Sigmoid colon (tissue), 7 donors: ENCODE results near the gene PCDHGA2. TPM values are rescaled to one million over a fixed set of nuclear protein-coding genes. Genes with fewer than 3 reads are reported as not detected.

Source experiments
- DNase-seq: peaks from one replicate; pipeline ENCODE4 v3.0.0-alpha.2; 2019
- H3K27ac ChIP-seq, 4 donors: fragments of 200-600 bp; sonication (generic); one replicate each; pipeline ENCODE4 v1.5.1; 2016 to 2019; ENCODE audit warnings: mild to moderate bottlenecking in 1 of 4
- H3K27me3 ChIP-seq, 3 donors: fragments of 200-600 bp; sonication (generic); one replicate each; pipeline ENCODE4 v1.5.1; 2019; ENCODE audit warnings: mild to moderate bottlenecking in 1 of 3
- H3K36me3 ChIP-seq, 4 donors: fragments of 200-600 bp; sonication (generic); one replicate each; pipeline ENCODE4 v1.5.1; 2016 to 2019
- H3K4me1 ChIP-seq, 4 donors: fragments of 200-600 bp; sonication (generic); one replicate each; pipeline ENCODE4 v1.5.1; 2017 to 2019
- H3K4me3 ChIP-seq, 4 donors: fragments of 200-600 bp; sonication (generic); one replicate each; pipeline ENCODE4 v1.5.1; 2017 to 2019; ENCODE audit warnings: mild to moderate bottlenecking in 2 of 4, moderate library complexity in 1 of 4
- H3K9me3 ChIP-seq, 4 donors: fragments of 200-600 bp in 3 of 4; sonication (generic) in 3 of 4; one replicate each; pipeline versions ENCODE4 v1.5.1 to v1.6.1; 2013 to 2019
- EP300 ChIP-seq, 4 donors: sonication (generic); formaldehyde crosslinking; IDR thresholded peaks; one replicate each; pipeline ENCODE4 v1.6.1; 2017; ENCODE audit warnings: antibody characterized with exemption in 4 of 4
- POLR2A ChIP-seq, 2 donors: fragments of 450-650 bp; IDR thresholded peaks; one replicate each; pipeline ENCODE4 v1.6.1; 2016; ENCODE audit warnings: antibody characterized with exemption in 2 of 2, mild to moderate bottlenecking in 2 of 2, moderate library complexity in 2 of 2
- POLR2AphosphoS5 ChIP-seq, 4 donors: sonication (generic); formaldehyde crosslinking; IDR thresholded peaks; one replicate each; pipeline ENCODE4 v1.6.1; 2017; ENCODE audit warnings: antibody characterized with exemption in 4 of 4
- WGBS, 2 donors: extraction: QIAGEN DNeasy Blood & Tissue Kit; methylation state at CpG; one replicate each; pipeline ENCODE4 v1.1.7; 2013; 5-methylcytosine and 5-hydroxymethylcytosine counted together
- intact Hi-C: fragments of 100-400 bp; cut with DNase I; formaldehyde crosslinking; loops from one replicate; pipeline ENCODE4 v1.15.1; 2023
- polyA plus RNA-seq, 3 donors: library from polyadenylated mRNA; stranded (reverse); fragments of 200-250 nt; gene quantifications; one replicate each; pipeline ENCODE4 v1.2.3, GENCODE V29; 2013
- total RNA-seq, 4 donors: library from RNA; depleted of rRNA; stranded (reverse); fragments of >200 nt; gene quantifications; one replicate each; pipeline ENCODE4 v1.1.0, GENCODE V29; 2016
- TF ChIP-seq, protein P1 (sequence below), 4 experiments: fragments of 450-650 bp in 3 of 4; fragments of 200-600 bp in 1 of 4; IDR thresholded peaks; one replicate each; pipeline ENCODE4 v1.5.1; 2016 to 2019; ENCODE audit warnings: antibody characterized with exemption in 4 of 4, mild to moderate bottlenecking in 3 of 4, moderate library complexity in 2 of 4
- donor health status: healthy with polysubstance abuse.
- donor health status: Bipolar disorder and iron deficiency.
- donor health status: healthy.

Gene PCDHGA2
- total and polyA plus RNA-seq, 7 donors: 0.47 to 4.9 (median 3.6) TPM; not detected in 2

DNA sequence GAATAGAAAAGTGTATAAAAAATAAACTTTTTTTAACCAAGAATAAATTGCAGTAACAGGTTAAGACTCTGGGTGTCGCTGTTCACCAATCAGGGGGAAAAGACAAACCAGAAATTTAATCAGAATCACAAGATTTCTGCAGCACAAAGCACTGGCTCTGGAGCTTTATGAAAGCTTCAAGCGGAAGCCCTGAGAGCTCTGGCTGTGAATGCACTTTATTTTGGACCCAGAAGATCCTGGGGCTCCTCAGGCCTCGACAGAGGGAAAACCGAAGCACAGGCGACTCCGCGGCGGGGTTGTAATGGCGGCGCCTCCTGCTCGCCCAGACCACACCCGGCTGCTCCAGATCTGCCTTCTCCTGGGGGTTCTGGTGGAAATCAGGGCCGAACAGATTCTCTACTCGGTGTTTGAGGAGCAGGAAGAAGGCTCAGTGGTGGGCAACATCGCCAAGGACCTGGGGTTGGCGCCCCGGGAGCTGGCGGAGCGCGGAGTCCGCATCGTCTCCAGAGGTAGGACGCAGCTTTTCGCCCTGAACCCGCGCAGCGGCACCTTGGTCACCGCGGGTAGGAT, 16.4 kb downstream of the PCDHGA2 start, which contains the start of gene PCDHGA4:
Gene PCDHGA4, plus strand, starts transcription at position 122 of the 570 bp plus-strand sequence. Its CDS starts 87 bp downstream, at position 209.
- WGBS, 2 donors: 20 to 55% methylated on average over 29 of the region's 29 CpGs
- DNase-seq: no peak
- Histone ChIP-seq H3K4me1 (no peaks in the 10 kb centered on the region), H3K27me3 (peaks cover 0 to 30% (median 0%) of the 10 kb centered on the region in 3 donors), H3K4me3 (peak within 1 kb of the TSS; percentile 11 to 42 (median 29)), H3K36me3 (no peaks in the 10 kb centered on the region), H3K27ac (peak within 1 kb of the TSS in 1 of 4 donors; percentile 30), H3K9me3 (peaks cover 30 to 84% (median 60%) of the 10 kb centered on the region in 4 donors)
- intact Hi-C loops: no loop called here
- TF ChIP-seq POLR2A (IDR thresholded peaks at IDR 0.05): no peak
- no peak for TF ChIP-seq EP300 (IDR thresholded peaks at IDR 0.05)
- no peak for TF ChIP-seq POLR2AphosphoS5 (IDR thresholded peaks at IDR 0.05)
- TF ChIP-seq, protein P1, sequence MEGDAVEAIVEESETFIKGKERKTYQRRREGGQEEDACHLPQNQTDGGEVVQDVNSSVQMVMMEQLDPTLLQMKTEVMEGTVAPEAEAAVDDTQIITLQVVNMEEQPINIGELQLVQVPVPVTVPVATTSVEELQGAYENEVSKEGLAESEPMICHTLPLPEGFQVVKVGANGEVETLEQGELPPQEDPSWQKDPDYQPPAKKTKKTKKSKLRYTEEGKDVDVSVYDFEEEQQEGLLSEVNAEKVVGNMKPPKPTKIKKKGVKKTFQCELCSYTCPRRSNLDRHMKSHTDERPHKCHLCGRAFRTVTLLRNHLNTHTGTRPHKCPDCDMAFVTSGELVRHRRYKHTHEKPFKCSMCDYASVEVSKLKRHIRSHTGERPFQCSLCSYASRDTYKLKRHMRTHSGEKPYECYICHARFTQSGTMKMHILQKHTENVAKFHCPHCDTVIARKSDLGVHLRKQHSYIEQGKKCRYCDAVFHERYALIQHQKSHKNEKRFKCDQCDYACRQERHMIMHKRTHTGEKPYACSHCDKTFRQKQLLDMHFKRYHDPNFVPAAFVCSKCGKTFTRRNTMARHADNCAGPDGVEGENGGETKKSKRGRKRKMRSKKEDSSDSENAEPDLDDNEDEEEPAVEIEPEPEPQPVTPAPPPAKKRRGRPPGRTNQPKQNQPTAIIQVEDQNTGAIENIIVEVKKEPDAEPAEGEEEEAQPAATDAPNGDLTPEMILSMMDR (IDR thresholded peaks at IDR 0.05): peak in 2 of 4 experiments; percentile 11 to 39

DNA sequence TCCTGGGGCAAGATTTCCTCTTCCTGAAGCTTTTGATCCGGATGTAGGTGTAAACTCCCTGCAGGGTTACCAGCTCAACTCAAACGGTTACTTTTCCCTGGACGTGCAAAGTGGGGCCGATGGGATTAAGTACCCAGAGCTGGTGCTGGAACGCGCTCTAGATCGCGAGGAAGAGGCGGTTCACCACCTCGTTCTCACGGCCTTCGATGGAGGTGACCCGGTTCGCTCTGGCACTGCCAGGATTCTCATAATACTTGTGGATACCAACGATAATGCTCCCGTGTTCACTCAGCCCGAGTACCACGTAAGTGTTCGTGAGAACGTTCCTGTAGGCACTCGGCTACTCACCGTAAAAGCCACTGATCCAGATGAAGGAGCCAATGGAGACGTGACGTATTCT, 17.1 kb downstream of the PCDHGA2 start:
- Histone ChIP-seq H3K27ac (no peak overlapping the region), H3K36me3 (no peaks in the 10 kb centered on the region), H3K27me3 (peaks cover 0 to 25% (median 0%) of the 10 kb centered on the region in 3 donors), H3K4me3 (peak overlapping the region in 2 of 4 donors; percentile 31 to 42), H3K4me1 (no peaks in the 10 kb centered on the region), H3K9me3 (peaks cover 37 to 84% (median 63%) of the 10 kb centered on the region in 4 donors)
- 54 to 78% methylated on average over 24 of the region's 24 CpGs for WGBS, 2 donors
- DNase-seq: no peak
- intact Hi-C loops: no loop called here
- TF ChIP-seq POLR2AphosphoS5 (IDR thresholded peaks at IDR 0.05) (no peak), EP300 (IDR thresholded peaks at IDR 0.05) (no peak)

DNA sequence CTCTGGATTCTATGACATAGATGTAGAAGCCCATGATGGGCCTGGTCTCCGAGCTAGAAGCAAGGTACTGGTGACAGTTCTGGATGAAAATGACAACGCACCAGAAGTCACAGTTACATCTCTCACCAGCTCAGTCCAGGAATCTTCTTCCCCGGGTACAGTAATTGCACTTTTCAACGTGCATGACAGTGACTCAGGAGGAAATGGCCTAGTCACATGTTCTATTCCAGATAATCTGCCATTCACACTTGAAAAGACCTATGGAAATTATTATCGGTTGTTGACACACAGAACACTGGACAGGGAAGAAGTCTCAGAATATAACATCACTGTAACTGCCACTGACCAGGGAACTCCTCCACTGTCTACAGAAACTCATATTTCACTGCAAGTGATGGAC, 17.6 kb downstream of the PCDHGA2 start:
- Histone ChIP-seq H3K4me1 (no peaks in the 10 kb centered on the region), H3K27ac (no peak overlapping the region), H3K36me3 (no peaks in the 10 kb centered on the region), H3K27me3 (peaks cover 0 to 20% (median 0%) of the 10 kb centered on the region in 3 donors), H3K9me3 (peaks cover 41 to 84% (median 63%) of the 10 kb centered on the region in 4 donors), H3K4me3 (no peak overlapping the region)
- 72 to 73% methylated on average over 5 of the region's 5 CpGs for WGBS, 2 donors
- TF ChIP-seq EP300 (IDR thresholded peaks at IDR 0.05): no peak
- TF ChIP-seq POLR2A (IDR thresholded peaks at IDR 0.05): no peak
- no peak for TF ChIP-seq POLR2AphosphoS5 (IDR thresholded peaks at IDR 0.05)
- TF ChIP-seq, protein P1 (IDR thresholded peaks at IDR 0.05): no peak
- no peak for DNase-seq
- intact Hi-C loops: no loop called here

DNA sequence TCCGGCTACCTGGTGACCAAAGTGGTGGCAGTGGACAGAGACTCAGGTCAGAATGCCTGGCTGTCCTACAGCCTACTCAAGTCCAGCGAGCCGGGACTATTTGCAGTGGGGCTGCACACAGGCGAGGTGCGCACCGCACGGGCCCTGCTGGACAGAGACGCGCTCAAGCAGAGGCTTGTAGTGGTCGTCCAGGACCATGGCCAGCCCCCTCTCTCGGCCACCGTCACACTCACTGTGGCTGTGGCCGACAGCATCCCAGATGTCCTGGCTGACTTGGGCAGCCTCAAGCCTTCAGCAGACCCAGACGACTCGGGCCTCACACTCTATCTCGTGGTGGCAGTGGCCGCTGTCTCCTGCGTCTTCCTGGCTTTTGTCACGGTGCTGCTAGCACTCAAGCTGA, 18.4 kb downstream of the PCDHGA2 start:
- H3K9me3 ChIP-seq: peaks cover 37 to 84% (median 62%) of the 10 kb centered on the region in 4 donors
- no peaks in the 10 kb centered on the region for H3K36me3 ChIP-seq
- H3K4me1 ChIP-seq: no peaks in the 10 kb centered on the region
- no peak overlapping the region for H3K27ac ChIP-seq
- TF ChIP-seq EP300 (IDR thresholded peaks at IDR 0.05) (no peak), POLR2AphosphoS5 (IDR thresholded peaks at IDR 0.05) (no peak), POLR2A (IDR thresholded peaks at IDR 0.05) (no peak)
- TF ChIP-seq, protein P1 (IDR thresholded peaks at IDR 0.05): no peak
- intact Hi-C loops: no loop called here
- DNase-seq: no peak
- H3K27me3 ChIP-seq: peaks cover 0 to 13% (median 0%) of the 10 kb centered on the region in 3 donors
- WGBS, 2 donors: 55 to 69% methylated on average over 19 of the region's 19 CpGs
- no peak overlapping the region for H3K4me3 ChIP-seq

DNA sequence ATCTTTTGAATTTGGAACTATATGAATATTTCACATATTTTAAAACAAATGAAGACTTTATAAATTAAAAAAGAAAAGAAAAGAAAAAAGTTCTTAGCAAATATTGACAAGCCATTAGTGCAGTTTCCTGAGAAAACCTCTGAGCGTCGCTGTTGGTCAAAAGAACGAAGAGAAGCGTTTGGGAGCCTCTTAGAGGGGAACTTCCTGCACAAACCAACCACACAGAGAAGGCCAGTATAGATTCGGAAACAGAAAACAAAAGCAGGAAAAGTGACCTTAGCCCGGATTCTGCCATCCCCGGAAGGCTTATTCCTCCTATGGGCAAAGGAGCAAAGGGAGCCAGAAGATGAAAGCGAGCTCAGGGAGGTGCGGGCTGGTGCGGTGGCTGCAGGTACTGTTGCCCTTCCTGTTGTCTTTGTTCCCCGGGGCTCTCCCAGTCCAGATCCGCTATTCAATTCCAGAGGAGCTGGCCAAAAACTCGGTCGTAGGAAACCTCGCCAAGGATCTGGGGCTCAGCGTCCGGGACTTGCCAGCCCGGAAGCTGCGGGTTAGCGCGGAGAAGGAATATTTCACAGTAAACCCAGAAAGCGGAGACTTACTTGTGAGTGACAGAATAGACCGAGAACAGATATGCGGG, 21.3 kb downstream of the PCDHGA2 start, which contains the start of gene PCDHGB2:
Gene PCDHGB2, plus strand, starts transcription at position 205 of the 637 bp plus-strand sequence. Its CDS starts 142 bp downstream, at position 347.
- Histone ChIP-seq H3K36me3 (no peaks in the 10 kb centered on the region), H3K4me1 (no peaks in the 10 kb centered on the region), H3K27ac (no peak within 1 kb of the TSS), H3K9me3 (peaks cover 48 to 96% (median 68%) of the 10 kb centered on the region in 4 donors), H3K27me3 (peaks cover 0 to 5% (median 4%) of the 10 kb centered on the region in 3 donors), H3K4me3 (peak within 1 kb of the TSS in 2 of 4 donors; percentile 14 to 26)
- DNase-seq: no peak
- TF ChIP-seq, protein P1 (IDR thresholded peaks at IDR 0.05): peak in 1 of 4 experiments; percentile 8
- TF ChIP-seq POLR2AphosphoS5 (IDR thresholded peaks at IDR 0.05) (no peak), POLR2A (IDR thresholded peaks at IDR 0.05) (no peak), EP300 (IDR thresholded peaks at IDR 0.05) (no peak)
- WGBS, 2 donors: 23 to 34% methylated on average over 24 of the region's 24 CpGs
- intact Hi-C loops: no loop called here
